Fibroblast of villous mesenchyme (primary cell): ENCODE results near the gene CLCN4. TPM values are rescaled to one million over a fixed set of nuclear protein-coding genes. Genes with fewer than 3 reads are reported as not detected.

Experiments used
- DNase-seq: peaks from one replicate; pipeline ENCODE4 v3.0.0-alpha.2; 2010; ENCODE audit warnings: low read depth
- H3K4me3 ChIP-seq: 2 replicates; pipeline ENCODE4 v1.5.1; 2011; ENCODE audit warnings: low read depth, mild to moderate bottlenecking, low read length
- total RNA-seq: library from RNA; depleted of rRNA; stranded (reverse); fragments of >200 nt; gene quantifications from 2 replicates; pipeline ENCODE4 v1.2.3, GENCODE V29; 2012
- TF ChIP-seq, protein P1 (sequence below): IDR thresholded peaks from 2 replicates; pipeline ENCODE4 v1.5.1; 2012; ENCODE audit warnings: low read depth, mild to moderate bottlenecking, low read length; ENCODE audit not compliant: insufficient read depth

Gene CLCN4
- total RNA-seq, 1 donor, result 1.3 TPM

DNA sequence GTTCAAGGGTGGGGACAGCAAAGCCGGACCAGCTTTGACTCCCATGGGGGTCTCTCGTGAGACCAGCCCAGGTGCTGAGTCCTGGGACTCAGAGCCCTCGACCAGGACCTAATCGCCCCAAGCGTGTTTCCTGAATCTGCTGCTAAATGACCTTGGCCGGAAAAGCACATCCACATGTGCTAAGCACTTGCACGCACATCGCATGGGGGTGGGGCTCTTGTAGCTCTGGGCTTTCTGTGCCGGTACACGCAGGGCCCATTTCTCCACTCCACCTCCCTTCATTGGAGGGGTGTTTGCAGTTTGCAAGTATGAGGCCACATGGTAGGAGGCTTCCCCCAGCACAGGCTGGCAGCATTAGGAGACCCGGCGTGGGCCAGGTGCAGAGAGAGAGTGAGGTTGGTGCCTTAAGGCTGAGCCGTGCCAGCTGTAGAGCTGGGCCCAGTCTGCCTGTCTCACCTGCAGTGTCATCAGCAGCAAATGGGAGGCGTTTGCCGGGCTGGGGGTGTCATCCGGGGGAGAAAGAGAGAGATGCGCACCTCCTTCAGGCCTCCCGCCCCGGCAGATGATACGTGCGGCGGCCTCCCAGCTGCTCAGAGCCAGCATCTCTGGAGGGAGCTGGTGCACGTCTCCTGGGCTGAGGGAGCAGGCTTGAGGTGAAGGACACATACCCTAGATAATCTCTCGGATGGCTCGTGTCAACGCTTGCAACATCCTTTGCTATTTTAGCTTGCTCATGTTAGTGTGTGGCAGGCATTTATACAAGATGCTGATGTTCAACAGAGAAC is 45.2 kb upstream of the CLCN4 start:
- TF ChIP-seq, protein P1, sequence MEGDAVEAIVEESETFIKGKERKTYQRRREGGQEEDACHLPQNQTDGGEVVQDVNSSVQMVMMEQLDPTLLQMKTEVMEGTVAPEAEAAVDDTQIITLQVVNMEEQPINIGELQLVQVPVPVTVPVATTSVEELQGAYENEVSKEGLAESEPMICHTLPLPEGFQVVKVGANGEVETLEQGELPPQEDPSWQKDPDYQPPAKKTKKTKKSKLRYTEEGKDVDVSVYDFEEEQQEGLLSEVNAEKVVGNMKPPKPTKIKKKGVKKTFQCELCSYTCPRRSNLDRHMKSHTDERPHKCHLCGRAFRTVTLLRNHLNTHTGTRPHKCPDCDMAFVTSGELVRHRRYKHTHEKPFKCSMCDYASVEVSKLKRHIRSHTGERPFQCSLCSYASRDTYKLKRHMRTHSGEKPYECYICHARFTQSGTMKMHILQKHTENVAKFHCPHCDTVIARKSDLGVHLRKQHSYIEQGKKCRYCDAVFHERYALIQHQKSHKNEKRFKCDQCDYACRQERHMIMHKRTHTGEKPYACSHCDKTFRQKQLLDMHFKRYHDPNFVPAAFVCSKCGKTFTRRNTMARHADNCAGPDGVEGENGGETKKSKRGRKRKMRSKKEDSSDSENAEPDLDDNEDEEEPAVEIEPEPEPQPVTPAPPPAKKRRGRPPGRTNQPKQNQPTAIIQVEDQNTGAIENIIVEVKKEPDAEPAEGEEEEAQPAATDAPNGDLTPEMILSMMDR, result no peak
- no peak overlapping the region for H3K4me3 ChIP-seq
- DNase-seq, result peak; percentile 50

DNA sequence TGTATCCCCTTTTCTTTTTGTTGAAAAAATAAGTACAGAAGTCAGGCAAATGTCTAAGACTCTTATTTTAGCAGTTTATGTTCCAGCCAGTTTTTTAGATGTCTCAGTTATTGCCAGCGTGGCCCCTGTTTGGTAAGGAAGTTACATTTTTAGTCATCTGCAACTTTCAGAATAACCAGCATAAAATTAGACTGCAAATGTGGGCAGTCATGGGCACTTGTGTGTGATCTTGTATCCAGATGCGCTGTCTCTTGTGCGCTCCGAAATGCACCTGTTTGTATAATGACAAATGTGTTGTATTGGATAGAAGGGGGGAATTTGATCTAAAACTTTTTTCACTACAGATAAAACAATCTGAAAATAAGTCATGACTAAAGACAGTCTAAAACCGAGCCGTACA is 44.3 kb upstream of the CLCN4 start:
- DNase-seq, result no peak
- no peak overlapping the region for H3K4me3 ChIP-seq
- TF ChIP-seq, protein P1, result no peak

DNA sequence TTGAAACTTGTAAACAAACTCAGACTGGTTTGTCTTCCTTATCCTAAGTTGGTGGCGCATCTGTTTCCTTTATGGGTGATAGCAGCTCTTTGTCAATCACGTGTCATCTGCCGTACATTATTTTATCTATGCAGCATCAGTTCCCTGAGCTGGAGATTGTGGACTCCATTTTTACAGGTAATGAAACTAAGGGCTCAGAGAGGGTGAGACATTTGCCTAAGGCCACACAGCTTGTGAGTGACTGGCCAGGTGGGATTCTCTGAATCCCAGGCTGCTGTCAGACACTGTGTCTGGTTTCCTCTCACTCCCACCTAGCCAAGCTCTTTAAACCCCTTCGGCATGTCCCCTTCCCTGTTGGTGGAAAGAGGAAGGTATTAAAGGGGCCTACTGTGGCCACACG is 41.7 kb upstream of the CLCN4 start:
- no peak for DNase-seq
- no peak overlapping the region for H3K4me3 ChIP-seq
- TF ChIP-seq, protein P1, result no peak

DNA sequence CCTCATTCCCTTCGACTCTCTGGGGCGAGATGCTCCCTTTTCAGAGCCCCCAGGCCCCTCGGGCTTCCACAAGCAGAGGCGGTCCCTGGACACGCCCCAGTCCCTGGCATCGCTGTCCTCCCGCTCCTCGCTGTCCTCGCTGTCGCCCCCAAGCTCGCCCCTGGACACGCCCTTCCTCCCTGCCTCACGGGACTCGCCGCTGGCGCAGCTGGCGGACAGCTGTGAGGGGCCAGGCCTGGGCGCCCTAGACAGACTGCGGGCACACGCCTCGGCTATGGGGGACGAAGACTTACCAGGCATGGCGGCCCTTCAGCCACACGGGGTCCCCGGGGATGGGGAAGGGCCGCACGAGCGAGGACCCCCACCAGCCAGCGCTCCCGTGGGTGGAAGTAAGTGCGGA is 39.5 kb upstream of the CLCN4 start:
- H3K4me3 ChIP-seq, result no peak overlapping the region
- TF ChIP-seq, protein P1, result no peak
- DNase-seq, result no peak

DNA sequence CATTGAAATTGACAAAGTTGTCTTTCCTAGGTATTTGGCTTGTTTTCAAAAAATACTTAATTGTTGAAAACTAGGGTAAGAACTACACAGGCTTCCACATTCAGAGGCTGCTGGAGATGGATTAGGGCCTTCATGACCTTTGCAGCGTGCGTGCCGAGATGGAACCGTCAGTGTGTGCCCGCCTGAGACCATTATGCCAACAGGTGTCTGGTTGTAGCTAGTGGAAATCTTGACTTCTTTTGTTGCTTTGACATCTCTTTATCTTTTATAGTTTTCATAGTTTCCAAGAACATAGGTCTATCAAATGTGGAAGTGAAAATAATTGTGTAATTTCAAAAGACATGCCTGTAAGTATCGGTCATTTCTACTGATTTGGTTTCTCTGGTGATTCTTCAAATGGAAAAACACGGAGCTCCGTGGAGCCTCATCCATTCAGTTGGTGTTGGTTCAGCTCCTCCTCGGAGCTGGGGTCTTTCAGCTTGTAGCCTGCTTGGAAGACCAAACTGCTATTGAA is 38.9 kb upstream of the CLCN4 start:
- H3K4me3 ChIP-seq, result no peak overlapping the region
- no peak for DNase-seq
- TF ChIP-seq, protein P1, result no peak

DNA sequence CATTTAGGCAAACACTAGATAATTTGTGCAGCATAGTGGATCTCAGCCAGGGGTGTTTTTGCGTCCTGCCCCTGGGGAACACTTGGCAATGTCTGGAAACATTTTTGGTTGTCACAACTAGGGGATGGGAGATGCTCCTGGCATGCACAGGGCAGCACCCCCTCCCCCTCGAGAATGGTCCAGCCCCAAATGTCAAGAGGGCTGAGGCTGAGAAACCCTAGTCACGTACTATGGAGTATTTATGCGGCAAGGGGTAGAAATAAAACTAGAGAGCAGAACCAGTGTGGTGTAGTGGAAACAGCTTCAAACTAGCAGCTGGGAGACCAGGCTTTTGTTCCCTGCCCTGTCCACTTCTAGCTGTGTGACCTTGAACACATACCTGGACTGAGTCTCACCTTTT is 38.2 kb upstream of the CLCN4 start:
- TF ChIP-seq, protein P1, result no peak
- no peak overlapping the region for H3K4me3 ChIP-seq
- DNase-seq, result no peak
